Measurements from ENCODE around the gene GNAI2.
"Not testable (repeated sequence)": the region's sequence is repeated elsewhere in the genome, so short reads cannot be mapped to it uniquely, and the experiment has no call there.

The GNAI2 gene

DNA sequence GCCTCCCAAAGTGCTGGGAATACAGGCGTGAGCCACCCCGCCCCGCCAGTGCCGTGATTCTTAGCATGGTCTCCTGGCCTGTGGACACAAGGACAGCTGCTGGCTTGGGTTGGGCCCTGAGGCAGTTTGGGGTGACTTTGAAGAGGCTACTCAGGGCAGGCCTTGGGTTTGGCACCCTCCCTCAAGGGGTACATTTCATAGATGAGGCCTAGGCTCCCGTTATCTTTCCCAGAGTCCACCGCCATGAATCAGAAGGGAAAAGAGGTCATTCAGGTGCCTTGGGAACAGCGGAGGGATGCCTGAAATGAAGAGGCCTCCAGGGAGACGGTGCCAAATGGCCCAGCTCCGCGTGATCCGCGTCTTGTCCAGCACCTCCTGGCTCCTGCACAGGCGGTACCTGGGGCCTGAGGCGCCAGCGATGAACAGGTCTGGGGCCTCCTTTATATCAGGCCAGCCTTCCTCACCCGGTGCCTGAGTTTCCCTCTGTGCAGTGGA lies 9.3 kb downstream of the GNAI2 start:
- DNase-seq (ENCODE audit: low read depth in 2 of 2), result no peak

GRCh38 chr3:50245831-50246516 lies 10.0 kb downstream of the GNAI2 start:
- peak; percentile 95 for DNase-seq (ENCODE audit: low read depth in 2 of 2)

- DNase-seq (ENCODE audit: low read depth in 2 of 2), result peak; percentile 71 to 73
These were observed 10.5 kb downstream of the GNAI2 start for GRCh38 chr3:50246517-50246954.

DNA sequence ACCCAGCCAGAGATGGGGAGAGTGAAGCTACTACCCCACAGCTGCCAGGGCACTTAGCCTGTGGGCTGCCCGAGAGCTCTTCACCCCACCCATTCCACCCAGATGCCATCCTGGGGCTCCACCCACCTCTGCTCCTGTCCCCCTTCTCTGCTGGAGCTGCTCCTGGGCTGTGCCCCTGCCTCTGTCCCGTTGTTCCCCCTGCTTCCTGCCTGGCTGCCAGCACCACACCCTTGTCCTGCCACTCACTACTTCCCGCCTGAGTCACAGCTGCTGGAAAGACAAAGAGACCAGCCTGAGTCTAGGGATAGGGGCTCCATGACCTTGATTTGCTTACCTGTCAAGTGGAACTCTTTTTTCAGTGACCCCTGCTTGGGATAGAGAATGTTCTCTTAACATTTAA lies 12.4 kb downstream of the GNAI2 start:
- DNase-seq (ENCODE audit: low read depth in 2 of 2), result no peak

DNA sequence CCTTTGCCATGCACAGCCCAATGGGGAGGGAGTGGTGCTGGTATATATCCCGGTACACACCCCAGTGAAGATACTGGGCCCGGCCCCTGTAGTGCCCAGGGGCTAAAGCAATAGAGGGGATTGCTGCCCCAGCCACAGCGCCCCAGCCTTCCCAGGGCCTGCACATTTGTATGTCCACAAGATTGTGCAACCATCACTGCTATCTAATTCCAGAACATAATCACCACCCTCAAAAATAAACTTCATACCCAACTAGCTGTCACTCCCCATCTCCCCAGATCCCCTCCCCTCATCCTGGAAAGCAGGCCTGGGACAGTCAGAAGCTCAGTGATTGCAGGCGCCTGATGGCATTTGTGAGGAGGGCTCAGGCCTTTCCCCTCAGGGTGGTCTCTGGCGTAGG lies 13.5 kb downstream of the GNAI2 start:
- DNase-seq (ENCODE audit: low read depth in 2 of 2), result no peak

DNA sequence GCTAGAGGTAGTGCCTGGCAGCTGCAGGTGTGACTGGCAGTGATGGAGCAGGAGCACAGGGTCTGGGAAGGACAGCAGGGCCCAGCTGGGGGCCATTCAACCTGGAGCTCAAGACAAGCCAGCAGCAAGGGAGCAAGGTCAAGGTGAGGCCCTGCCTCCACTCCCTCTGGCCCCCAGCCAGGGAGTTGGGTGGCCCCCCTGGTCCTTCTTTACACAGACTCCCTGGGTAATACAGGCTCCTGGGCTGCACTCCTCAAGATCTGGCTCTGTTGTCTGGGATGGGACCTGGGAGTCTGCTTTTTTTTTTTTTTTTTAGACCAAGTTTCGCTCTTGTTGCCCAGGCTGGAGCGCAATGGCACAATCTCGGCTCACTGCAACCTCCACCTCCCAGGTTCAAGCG lies 14.5 kb downstream of the GNAI2 start:
- no peak for DNase-seq (ENCODE audit: low read depth in 2 of 2)

GRCh38 chr3:50251220-50251619 lies 15.2 kb downstream of the GNAI2 start:
- DNase-seq (ENCODE audit: low read depth in 2 of 2), result no peak

DNA sequence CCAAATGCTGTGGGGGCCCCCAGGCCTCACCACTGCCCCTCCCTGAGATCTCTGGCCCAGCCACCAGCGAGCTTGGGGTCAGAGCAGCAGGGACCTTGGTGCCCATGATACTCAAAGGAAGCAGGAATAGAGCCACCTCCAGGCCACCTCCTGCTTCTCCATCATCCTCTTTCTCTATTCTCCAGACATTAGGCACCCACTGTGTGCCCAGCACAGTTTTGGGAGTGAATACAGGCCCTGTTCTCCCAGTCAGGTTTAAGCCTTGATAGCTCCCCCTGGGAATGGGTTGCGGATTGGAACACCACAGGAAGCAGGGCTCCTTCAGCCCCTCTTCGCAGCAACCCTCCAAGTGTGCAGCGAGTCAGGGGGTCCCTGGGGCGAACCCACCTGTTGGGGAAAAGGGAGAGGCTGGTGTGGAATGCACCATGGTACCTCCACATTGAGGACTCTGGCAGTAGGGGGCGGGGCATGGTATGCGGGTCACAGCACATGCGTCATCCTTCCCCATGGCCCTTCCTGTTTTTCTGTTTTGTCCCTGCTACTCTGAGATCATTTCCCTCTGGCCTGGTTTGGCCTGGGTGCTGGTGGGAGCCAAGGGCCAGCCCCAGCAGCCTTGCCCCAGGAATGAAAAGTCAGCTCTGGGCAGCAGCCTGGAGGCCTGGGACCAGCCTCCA lies 18.7 kb downstream of the GNAI2 start:
- DNase-seq (ENCODE audit: low read depth in 2 of 2), result no peak

DNA sequence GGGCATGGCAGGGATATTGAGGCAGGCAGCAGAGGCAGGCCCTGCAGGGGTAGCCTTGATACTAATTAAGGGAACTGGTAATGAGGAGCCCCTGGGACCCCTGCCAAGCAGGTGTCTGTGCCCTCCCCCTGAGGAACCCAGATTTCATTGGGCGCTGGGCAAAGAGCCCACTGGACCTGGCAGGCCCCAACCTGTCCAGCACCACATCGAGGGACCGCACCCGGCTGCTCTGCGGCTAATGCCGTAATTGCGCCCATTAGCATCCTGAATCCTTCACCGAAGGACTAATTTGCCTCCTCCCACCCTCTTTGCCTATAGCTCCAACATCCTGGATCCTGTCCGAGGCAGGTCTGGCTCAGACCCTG lies 19.2 kb downstream of the GNAI2 start:
- no peak for DNase-seq (ENCODE audit: low read depth in 2 of 2)

DNA sequence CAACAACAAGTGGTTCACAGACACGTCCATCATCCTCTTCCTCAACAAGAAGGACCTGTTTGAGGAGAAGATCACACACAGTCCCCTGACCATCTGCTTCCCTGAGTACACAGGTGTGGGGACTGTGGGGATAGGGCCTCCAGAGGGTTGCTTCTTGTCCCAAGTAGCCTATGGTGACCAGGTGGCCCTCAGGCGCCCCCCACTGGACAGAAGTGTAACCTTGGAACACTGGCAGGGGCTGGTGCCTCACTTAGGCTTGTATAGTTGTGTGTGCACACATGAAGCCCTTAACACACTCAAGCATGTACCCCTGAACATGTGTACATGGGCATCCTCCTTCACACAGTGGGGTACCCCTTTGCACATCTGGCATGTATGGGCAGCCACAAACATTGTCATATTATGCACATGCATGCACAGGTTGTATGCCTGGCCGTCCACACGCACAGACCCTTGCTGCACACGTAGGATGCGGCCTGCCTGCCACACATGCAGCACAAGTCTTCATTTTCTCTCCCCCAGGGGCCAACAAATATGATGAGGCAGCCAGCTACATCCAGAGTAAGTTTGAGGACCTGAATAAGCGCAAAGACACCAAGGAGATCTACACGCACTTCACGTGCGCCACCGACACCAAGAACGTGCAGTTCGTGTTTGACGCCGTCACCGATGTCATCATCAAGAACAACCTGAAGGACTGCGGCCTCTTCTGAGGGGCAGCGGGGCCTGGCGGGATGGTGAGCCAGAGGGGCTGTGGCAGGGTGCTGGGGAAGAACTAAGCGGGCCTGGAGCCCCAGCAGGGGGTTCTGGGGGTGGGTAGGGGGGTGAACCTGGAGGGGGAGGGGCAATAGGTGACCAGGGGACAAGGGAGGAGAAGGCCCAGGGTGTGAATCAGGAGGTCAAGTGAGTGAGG lies 21.2 kb downstream of the GNAI2 start:
- DNase-seq (ENCODE audit: low read depth in 2 of 2), result no peak

DNA sequence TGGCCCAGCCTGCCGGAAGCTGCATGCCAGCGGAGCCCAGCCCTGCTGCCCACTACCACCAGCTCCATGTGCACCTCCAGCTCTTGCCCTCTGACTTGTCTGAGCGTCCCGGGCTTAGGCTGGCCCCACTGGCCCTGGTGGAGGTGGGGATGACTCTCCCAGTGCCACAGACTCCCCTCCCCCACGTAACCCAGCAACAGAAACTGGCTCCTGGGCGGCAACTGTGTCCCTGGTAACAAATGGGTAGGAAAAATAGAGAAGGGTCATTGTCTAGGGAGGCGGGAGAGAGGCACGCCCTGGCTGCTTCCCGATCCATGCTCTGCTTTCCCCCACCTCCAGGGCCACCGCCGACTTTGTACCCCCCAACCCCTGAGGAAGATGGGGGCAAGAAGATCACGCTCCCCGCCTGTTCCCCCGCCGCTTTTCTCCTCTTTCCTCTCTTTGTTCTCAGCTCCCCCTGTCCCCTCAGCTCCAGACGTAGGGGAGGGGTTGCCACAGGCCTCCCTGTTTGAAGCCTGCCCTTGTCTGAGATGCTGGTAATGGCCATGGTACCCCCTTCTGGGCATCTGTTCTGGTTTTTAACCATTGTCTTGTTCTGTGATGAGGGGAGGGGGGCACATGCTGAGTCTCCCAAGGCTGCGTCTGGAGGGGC lies 22.2 kb downstream of the GNAI2 start:
- DNase-seq (ENCODE audit: low read depth in 2 of 2), result no peak

- no peak for DNase-seq (ENCODE audit: low read depth in 2 of 2)
These were observed 23.0 kb downstream of the GNAI2 start for GRCh38 chr3:50258979-50259378.

DNA sequence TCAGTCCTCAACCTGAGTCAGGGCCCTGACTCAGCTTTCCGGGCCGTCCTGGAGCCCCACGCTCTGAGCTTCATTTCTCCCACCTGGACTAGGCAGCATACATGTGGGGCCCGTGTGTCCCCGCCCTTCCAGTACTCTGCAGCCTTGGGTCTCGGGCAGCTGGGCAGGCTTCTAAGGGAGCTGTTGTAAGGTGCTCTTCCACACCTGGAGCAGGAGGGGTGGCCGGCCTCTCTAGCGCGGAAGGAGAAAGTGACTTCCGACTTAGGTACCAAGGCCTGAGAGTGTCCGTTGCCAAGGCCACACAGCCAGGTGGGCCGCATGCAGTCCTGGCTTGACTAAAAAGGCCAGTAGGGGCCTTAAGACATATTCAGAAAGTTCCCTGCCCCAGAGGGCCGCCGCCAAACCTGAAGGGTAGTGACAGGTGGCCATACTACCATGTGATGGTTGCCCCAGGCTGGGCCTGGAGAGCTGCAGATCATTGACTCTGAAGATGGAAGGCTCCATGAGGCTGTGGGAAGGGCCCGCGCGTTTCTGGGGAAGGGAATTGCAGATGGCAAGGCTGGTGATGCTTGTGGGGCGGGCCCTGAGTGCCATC lies 23.5 kb downstream of the GNAI2 start:
- DNase-seq (ENCODE audit: low read depth in 2 of 2), result no peak

- peak; percentile 78 to 83 for DNase-seq (ENCODE audit: low read depth in 2 of 2)
These were observed 24.3 kb downstream of the GNAI2 start for GRCh38 chr3:50260027-50260941.

DNA sequence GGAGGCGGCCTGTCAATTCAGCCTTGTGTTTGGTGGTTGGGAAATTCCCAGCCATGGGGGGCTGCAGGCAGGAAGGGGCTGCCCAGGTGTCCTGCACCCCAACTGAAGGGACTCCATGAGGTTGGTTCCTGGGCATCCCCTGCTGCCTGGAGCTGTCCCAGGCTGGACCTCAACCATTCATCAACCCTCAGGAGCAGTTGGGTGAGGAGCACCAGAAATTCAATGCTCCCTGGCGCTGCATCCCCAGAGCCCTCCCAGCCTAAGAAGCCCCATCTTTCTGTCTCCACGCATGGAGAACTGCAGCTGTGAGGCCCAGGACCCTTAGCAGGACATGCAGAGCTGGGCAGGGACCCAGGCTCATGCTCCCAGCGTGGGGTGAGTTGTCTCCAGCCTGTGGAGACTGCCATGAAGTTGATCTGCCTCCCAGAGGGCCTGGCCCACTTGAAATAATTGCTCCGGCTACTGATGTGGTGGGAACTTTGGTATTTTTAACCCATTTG lies 25.0 kb downstream of the GNAI2 start:
- DNase-seq (ENCODE audit: low read depth in 2 of 2), result no peak

DNA sequence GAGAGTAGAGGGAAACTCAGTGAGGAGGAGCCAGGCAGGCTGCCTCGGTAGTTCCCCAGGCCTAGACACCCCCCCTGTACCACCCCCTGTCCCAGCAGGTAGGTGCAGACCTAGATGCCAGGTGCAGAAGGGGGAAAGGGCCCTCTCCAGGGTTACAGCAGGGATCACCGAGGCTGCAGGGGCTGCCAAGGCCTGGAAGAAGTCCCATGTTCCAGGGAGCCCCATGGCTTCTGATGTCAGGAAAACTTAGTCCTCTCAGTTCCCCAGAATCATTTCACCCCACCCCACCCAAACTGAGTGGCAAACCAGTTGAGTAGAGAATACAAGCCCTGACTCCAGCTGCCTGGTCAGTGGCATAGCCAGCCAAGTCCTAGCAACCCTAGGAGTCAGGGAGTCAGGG lies 25.5 kb downstream of the GNAI2 start:
- DNase-seq (ENCODE audit: low read depth in 2 of 2), result no peak

- DNase-seq (ENCODE audit: low read depth in 2 of 2), result not testable (repeated sequence)
These were observed 26.2 kb downstream of the GNAI2 start for GRCh38 chr3:50262200-50262599.

DNA sequence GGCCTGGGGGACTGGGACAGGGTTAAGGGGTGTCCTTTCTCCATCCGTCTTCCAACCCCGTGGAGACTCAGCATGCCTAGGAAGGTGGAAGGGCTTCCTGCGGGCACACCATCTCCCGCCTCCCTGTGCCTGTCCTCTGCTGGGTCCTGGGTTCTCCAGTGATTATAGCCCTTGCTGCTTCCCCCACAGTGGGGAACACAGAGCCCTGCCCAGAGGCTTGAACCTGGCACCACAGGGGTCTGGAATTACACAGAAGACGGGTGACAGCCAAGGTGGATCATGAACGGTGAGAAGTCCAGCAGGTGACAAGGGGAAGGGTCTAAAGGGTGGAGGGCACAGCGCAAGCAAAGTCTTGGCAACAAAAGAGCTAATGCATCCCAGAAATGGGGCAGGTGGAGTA lies 26.8 kb downstream of the GNAI2 start:
- DNase-seq (ENCODE audit: low read depth in 2 of 2), result no peak

GRCh38 chr3:50263478-50264382 lies 27.7 kb downstream of the GNAI2 start:
- no peak for DNase-seq (ENCODE audit: low read depth in 2 of 2)

Data from activated CD4-positive, alpha-beta T cell treated with anti-CD3 and anti-CD28 coated beads for 24 hours (primary cell).